B cell (primary cell): ENCODE measurements around the gene TTC13.

Source experiments
- CTCF ChIP-seq: fragments of 200-600 bp; IDR thresholded peaks from one replicate; pipeline ENCODE4 v1.8.0; 2022; ENCODE audit warnings: antibody characterized with exemption, mild to moderate bottlenecking
- EZH2 ChIP-seq: IDR thresholded peaks from 2 replicates; pipeline ENCODE4 v1.6.1; 2012; ENCODE audit warnings: borderline replicate concordance, low read depth, mild to moderate bottlenecking, moderate library complexity, low read length; ENCODE audit not compliant: insufficient read depth, poor library complexity, severe bottlenecking

GRCh38 chr1:231020139-231020601 lies 41.5 kb upstream of the TTC13 start:
- TF ChIP-seq CTCF, result no peak
- no peak for TF ChIP-seq EZH2
